NCI-H2081 treated with DMSO at 0.1 percent for 48 hours (cell line): ENCODE results near the gene IGSF6.
"Not testable (repeated sequence)": the region's sequence is repeated elsewhere in the genome, so short reads cannot be mapped to it uniquely, and the experiment has no call there.

Experiments
- DNase-seq: peaks from one replicate; lab custom pipeline; 2025; lab: John Stamatoyannopoulos, UW

IGSF6 gene

GRCh38 chr16:21652453-21652852 is at the start of gene IGSF6:
Gene IGSF6, minus strand, starts transcription at chr16:21652608. Its CDS starts 10 bp downstream, at chr16:21652598.
- no peak for DNase-seq

- DNase-seq: no peak
Observed at GRCh38 chr16:21701271-21701670, 48.9 kb upstream of the IGSF6 start.

- no peak for DNase-seq
Observed at GRCh38 chr16:21698169-21699032, 46.0 kb upstream of the IGSF6 start.

GRCh38 chr16:21697032-21697431 is 44.6 kb upstream of the IGSF6 start:
- DNase-seq: no peak

- no peak for DNase-seq
Observed at GRCh38 chr16:21694609-21695008, 42.2 kb upstream of the IGSF6 start.

- DNase-seq: not testable (repeated sequence)
Observed at GRCh38 chr16:21690967-21691366, 38.6 kb upstream of the IGSF6 start.

- no peak for DNase-seq
Observed at GRCh38 chr16:21689107-21689506, 36.7 kb upstream of the IGSF6 start.

GRCh38 chr16:21685034-21685455 is 32.6 kb upstream of the IGSF6 start:
- DNase-seq: no peak

- no peak for DNase-seq
Observed at GRCh38 chr16:21684199-21684598, 31.8 kb upstream of the IGSF6 start.

GRCh38 chr16:21683184-21683583 is 30.8 kb upstream of the IGSF6 start:
- no peak for DNase-seq

- DNase-seq: not testable (repeated sequence)
Observed at GRCh38 chr16:21680714-21681113, 28.3 kb upstream of the IGSF6 start.

- not testable (repeated sequence) for DNase-seq
Observed at GRCh38 chr16:21674456-21674855, 22.0 kb upstream of the IGSF6 start.

- no peak for DNase-seq
Observed at GRCh38 chr16:21673469-21673868, 21.1 kb upstream of the IGSF6 start.

GRCh38 chr16:21667575-21667974 is 15.2 kb upstream of the IGSF6 start:
- no peak for DNase-seq

- no peak for DNase-seq
Observed at GRCh38 chr16:21666772-21667171, 14.4 kb upstream of the IGSF6 start.

GRCh38 chr16:21664801-21665492 is 12.5 kb upstream of the IGSF6 start:
- no peak for DNase-seq

- no peak for DNase-seq
Observed at GRCh38 chr16:21663889-21664647, 11.7 kb upstream of the IGSF6 start, which contains the start of gene OTOA. Gene OTOA, plus strand, starts transcription at chr16:21663968. Its CDS starts 14,547 bp downstream, at chr16:21678515.

- DNase-seq: no peak
Observed at GRCh38 chr16:21659124-21659523, 6.7 kb upstream of the IGSF6 start.

- no peak for DNase-seq
Observed at GRCh38 chr16:21656795-21657768, 4.7 kb upstream of the IGSF6 start.

- DNase-seq: no peak
Observed at GRCh38 chr16:21654881-21655280, 2.5 kb upstream of the IGSF6 start.

GRCh38 chr16:21654466-21654865 is 2.1 kb upstream of the IGSF6 start:
- no peak for DNase-seq
